Keratinocyte (primary cell): ENCODE measurements around the gene SLC39A9. TPM values are rescaled to one million over a fixed set of nuclear protein-coding genes. Genes with fewer than 3 reads are reported as not detected.

Experiments
- DNase-seq: peaks from one replicate; pipeline ENCODE4 v3.0.0-alpha.2; 2011; ENCODE audit warnings: low read depth, missing footprints, low spot score
- FAIRE-seq: peaks from 2 replicates; lab custom pipeline; 2011; peaks lifted over from hg19 to GRCh38; lab: Jason Lieb, UNC
- H2AFZ ChIP-seq: 2 replicates; pipeline ENCODE4 v1.6.0; 2012; ENCODE audit warnings: low read length, control low read depth, inconsistent platforms; ENCODE audit not compliant: control insufficient read depth
- H3K27ac ChIP-seq: 2 replicates; pipeline ENCODE4 v1.5.1; 2011; ENCODE audit warnings: low read length; ENCODE audit not compliant: control insufficient read depth, insufficient read depth
- H3K27me3 ChIP-seq: 3 replicates; pipeline ENCODE4 v1.6.0; 2011; ENCODE audit warnings: low read length; ENCODE audit not compliant: control insufficient read depth, insufficient read depth; ENCODE audit errors: extremely low read depth
- H3K36me3 ChIP-seq, 2 experiments: 2 replicates in 1 of 2; 3 replicates in 1 of 2; pipeline ENCODE4 v1.5.1; 2011; ENCODE audit warnings: low read length in 2 of 2, mild to moderate bottlenecking in 1 of 2; ENCODE audit not compliant: control insufficient read depth in 2 of 2, insufficient read depth in 2 of 2; ENCODE audit errors: extremely low read depth in 1 of 2
- H3K4me1 ChIP-seq: 3 replicates; pipeline ENCODE4 v1.5.1; 2011; ENCODE audit warnings: low read length; ENCODE audit not compliant: control insufficient read depth, insufficient read depth; ENCODE audit errors: extremely low read depth
- H3K4me2 ChIP-seq: 3 replicates; pipeline ENCODE4 v1.6.0; 2011; ENCODE audit warnings: low read depth, low read length; ENCODE audit not compliant: control insufficient read depth, insufficient read depth; ENCODE audit errors: extremely low read depth
- H3K4me3 ChIP-seq, 3 experiments: fragments of 200-600 bp in 1 of 3; sonication (generic) in 1 of 3; 2 replicates in 2 of 3; 3 replicates in 1 of 3; pipeline ENCODE4 v1.5.1; 2011 to 2016; ENCODE audit warnings: low read length in 3 of 3, mild to moderate bottlenecking in 3 of 3, control low read depth in 2 of 3, inconsistent platforms in 1 of 3, low read depth in 1 of 3, mixed read lengths in 1 of 3, mixed run types in 1 of 3, moderate library complexity in 1 of 3; ENCODE audit not compliant: control insufficient read depth in 2 of 3, insufficient read depth in 2 of 3; ENCODE audit errors: extremely low read depth in 1 of 3
- H3K79me2 ChIP-seq: 2 replicates; pipeline ENCODE4 v1.6.0; 2012; ENCODE audit warnings: low read length; ENCODE audit not compliant: control insufficient read depth, insufficient read depth
- H3K9ac ChIP-seq: 3 replicates; pipeline ENCODE4 v1.6.0; 2011; ENCODE audit warnings: low read length; ENCODE audit not compliant: control insufficient read depth, insufficient read depth; ENCODE audit errors: extremely low read depth
- H3K9me1 ChIP-seq: 3 replicates; pipeline ENCODE4 v1.6.0; 2011; ENCODE audit warnings: low read length; ENCODE audit not compliant: control insufficient read depth, insufficient read depth; ENCODE audit errors: extremely low read depth
- H3K9me3 ChIP-seq: 2 replicates; pipeline ENCODE4 v1.5.1; 2012; ENCODE audit warnings: low read depth, low read length; ENCODE audit not compliant: control insufficient read depth
- H4K20me1 ChIP-seq: 3 replicates; pipeline ENCODE4 v1.6.0; 2011; ENCODE audit warnings: low read length; ENCODE audit not compliant: control insufficient read depth, insufficient read depth; ENCODE audit errors: extremely low read depth
- CTCF ChIP-seq, 3 experiments: IDR thresholded peaks in 1 of 3; conservative IDR thresholded peaks in 1 of 3; optimal IDR thresholded peaks in 1 of 3; 2 replicates in 2 of 3; 3 replicates in 1 of 3; pipeline versions ENCODE3 to v1.5.1; 2011; ENCODE audit warnings: low read length in 3 of 3, mild to moderate bottlenecking in 3 of 3, moderate library complexity in 2 of 3, control low read depth in 1 of 3, inconsistent platforms in 1 of 3; ENCODE audit not compliant: insufficient read depth in 2 of 3; ENCODE audit errors: extremely low read depth in 1 of 3
- EZH2 ChIP-seq: IDR thresholded peaks from one replicate; pipeline ENCODE4 v1.6.1; 2012; ENCODE audit warnings: inconsistent platforms, mild to moderate bottlenecking, low read length, moderate library complexity
- dilution Hi-C: fragments of 300-500 bp; cut with MboI; formaldehyde crosslinking; loops from one replicate; pipeline ENCODE4 v1.7.0; 2020; ENCODE audit warnings: low sequenced_read_pairs; ENCODE audit not compliant: extremely low pct_ligation_motif_present
- polyA plus RNA-seq, 5 experiments: library from polyadenylated mRNA; depleted of rRNA in 3 of 5; stranded (reverse) in 3 of 5; stranded (forward) in 1 of 5; unstranded in 1 of 5; fragments of >200 nt; gene quantifications; 1 replicate in 1 of 5; 2 replicates in 3 of 5; 3 replicates in 1 of 5; pipeline versions ENCODE4 v1.2.1 to v1.2.3, GENCODE V29; 2011 to 2012; ENCODE audit warnings: missing spikeins in 2 of 5, low read depth in 1 of 5, low replicate concordance in 1 of 5

SLC39A9 gene
- polyA plus RNA-seq, 1 donor (not counting 4 experiments of a cell fraction or from before 2014, with no cell fraction given) = 58.8 TPM

- H3K79me2 ChIP-seq = no peaks in the 10 kb centered on the region
- H3K27ac ChIP-seq = no peak overlapping the region
- no peaks in the 10 kb centered on the region for H3K9me1 ChIP-seq
- DNase-seq (no peak), FAIRE-seq (no peak)
- no peaks in the 10 kb centered on the region for H4K20me1 ChIP-seq
- TF ChIP-seq EZH2 (no peak), CTCF (optimal IDR thresholded peaks at IDR 0.05 in 1 of 3, IDR thresholded peaks at IDR 0.05 in 1 of 3, conservative IDR thresholded peaks at IDR 0.05 in 1 of 3; ENCODE audit: extremely low read depth in 1 of 3, insufficient read depth in 2 of 3, low read length in 3 of 3) (no peak)
- no peak overlapping the region for H3K9ac ChIP-seq
- H3K4me2 ChIP-seq = no peak overlapping the region
- no peak overlapping the region for H2AFZ ChIP-seq
- H3K4me3 ChIP-seq = no peak overlapping the region
- H3K4me1 ChIP-seq = no peaks in the 10 kb centered on the region
- H3K36me3 ChIP-seq = peaks cover 0 to 9% of the 10 kb centered on the region in 2 experiments
- dilution Hi-C loops = no loop called here
- H3K27me3 ChIP-seq = no peaks in the 10 kb centered on the region
- no peaks in the 10 kb centered on the region for H3K9me3 ChIP-seq
Observed at GRCh38 chr14:69372146-69372545, 26.3 kb upstream of the SLC39A9 start.

- Histone ChIP-seq H3K27me3 (no peaks in the 10 kb centered on the region), H3K4me3 (no peak overlapping the region), H3K79me2 (no peaks in the 10 kb centered on the region), H3K4me1 (no peaks in the 10 kb centered on the region), H4K20me1 (no peaks in the 10 kb centered on the region), H3K27ac (no peak overlapping the region), H3K4me2 (no peak overlapping the region), H3K9me3 (no peaks in the 10 kb centered on the region), H3K9me1 (no peaks in the 10 kb centered on the region), H2AFZ (no peak overlapping the region), H3K9ac (no peak overlapping the region), H3K36me3 (peaks cover 0 to 9% of the 10 kb centered on the region in 2 experiments)
- DNase-seq = no peak
- TF ChIP-seq EZH2 (no peak), CTCF (optimal IDR thresholded peaks at IDR 0.05 in 1 of 3, IDR thresholded peaks at IDR 0.05 in 1 of 3, conservative IDR thresholded peaks at IDR 0.05 in 1 of 3; ENCODE audit: extremely low read depth in 1 of 3, insufficient read depth in 2 of 3, low read length in 3 of 3) (no peak)
- dilution Hi-C loops = no loop called here
- no peak for FAIRE-seq
Observed at GRCh38 chr14:69373104-69373503, 25.4 kb upstream of the SLC39A9 start.
